ENCODE results near the gene UBE2G1. TPM values are rescaled to one million over a fixed set of nuclear protein-coding genes. Genes with fewer than 3 reads are reported as not detected.

The UBE2G1 gene
- total RNA-seq, 1 donor from 2014 or later = 65.1 TPM

DNA sequence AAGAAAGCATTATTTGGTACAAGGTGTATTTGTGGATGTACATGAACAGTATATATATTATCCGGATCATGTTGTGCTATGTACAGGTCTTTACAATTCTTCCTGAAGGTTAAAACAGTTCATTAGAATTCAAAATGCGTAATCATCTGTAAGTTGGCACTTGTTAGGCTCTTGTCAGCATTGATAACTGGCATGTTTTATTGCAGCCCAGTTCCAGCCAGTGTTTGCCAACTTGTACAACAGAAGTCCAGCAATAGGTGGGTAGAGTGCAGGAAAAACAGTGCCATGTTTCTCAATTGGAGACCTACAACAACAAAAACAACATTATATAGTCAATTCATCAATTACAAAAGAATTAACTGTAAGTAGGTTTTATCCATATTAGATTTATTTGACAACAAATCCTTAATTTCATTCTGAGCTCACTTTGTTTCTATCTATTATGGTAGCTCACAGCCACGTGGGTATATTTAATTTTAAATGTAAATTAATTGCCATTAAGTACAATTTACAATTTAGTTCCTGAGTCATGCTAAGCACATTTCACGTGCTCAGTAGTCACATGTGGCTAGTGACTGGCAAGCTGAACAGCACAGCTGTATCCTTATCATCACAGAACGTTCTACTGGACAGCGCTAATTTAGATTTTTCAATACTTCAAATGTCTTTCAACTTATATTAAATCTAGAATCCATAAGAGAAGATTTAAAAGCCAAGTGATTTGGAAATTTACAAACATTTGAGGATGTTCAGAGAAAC is 94.1 kb downstream of the UBE2G1 start:
- Mint-ChIP-seq H3K9me3 (ENCODE audit: unreplicated experiment) (no peaks in the 10 kb centered on the region), H3K36me3 (ENCODE audit: unreplicated experiment) (peaks cover 21% of the 10 kb centered on the region), H3K4me1 (ENCODE audit: unreplicated experiment) (no peaks in the 10 kb centered on the region), H3K27me3 (ENCODE audit: unreplicated experiment) (no peaks in the 10 kb centered on the region), H3K27ac (ENCODE audit: unreplicated experiment) (no peak overlapping the region), H3K4me3 (ENCODE audit: unreplicated experiment) (no peak overlapping the region)
- TF ChIP-seq, protein P1, sequence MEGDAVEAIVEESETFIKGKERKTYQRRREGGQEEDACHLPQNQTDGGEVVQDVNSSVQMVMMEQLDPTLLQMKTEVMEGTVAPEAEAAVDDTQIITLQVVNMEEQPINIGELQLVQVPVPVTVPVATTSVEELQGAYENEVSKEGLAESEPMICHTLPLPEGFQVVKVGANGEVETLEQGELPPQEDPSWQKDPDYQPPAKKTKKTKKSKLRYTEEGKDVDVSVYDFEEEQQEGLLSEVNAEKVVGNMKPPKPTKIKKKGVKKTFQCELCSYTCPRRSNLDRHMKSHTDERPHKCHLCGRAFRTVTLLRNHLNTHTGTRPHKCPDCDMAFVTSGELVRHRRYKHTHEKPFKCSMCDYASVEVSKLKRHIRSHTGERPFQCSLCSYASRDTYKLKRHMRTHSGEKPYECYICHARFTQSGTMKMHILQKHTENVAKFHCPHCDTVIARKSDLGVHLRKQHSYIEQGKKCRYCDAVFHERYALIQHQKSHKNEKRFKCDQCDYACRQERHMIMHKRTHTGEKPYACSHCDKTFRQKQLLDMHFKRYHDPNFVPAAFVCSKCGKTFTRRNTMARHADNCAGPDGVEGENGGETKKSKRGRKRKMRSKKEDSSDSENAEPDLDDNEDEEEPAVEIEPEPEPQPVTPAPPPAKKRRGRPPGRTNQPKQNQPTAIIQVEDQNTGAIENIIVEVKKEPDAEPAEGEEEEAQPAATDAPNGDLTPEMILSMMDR (IDR thresholded peaks at IDR 0.05) = no peak
- no peak for DNase-seq (ENCODE audit: extremely low spot score, unreplicated experiment)

DNA sequence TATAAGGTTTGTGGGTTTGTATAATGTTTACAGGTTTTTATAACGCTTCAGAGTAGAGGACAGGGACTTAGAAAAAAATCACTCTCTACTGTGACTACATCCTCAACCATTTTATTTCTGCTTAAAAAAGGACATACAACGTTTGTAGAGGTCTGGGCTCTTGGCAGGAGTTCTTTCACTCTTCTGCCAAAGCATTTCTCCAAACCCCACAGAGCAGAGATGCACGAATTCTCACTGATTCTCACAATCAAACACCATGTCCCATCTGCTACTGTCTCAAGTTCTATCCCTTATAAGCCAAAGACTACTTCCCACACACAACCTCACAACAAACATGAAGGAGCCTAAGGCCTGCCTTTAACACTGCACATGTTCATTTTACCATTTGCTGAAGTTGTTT is 95.7 kb downstream of the UBE2G1 start:
- TF ChIP-seq, protein P1 (IDR thresholded peaks at IDR 0.05) = no peak
- peaks cover 14% of the 10 kb centered on the region for H3K36me3 Mint-ChIP-seq (ENCODE audit: unreplicated experiment)
- no peak for DNase-seq (ENCODE audit: extremely low spot score, unreplicated experiment)
- no peak overlapping the region for H3K27ac Mint-ChIP-seq (ENCODE audit: unreplicated experiment)
- no peaks in the 10 kb centered on the region for H3K9me3 Mint-ChIP-seq (ENCODE audit: unreplicated experiment)
- no peak overlapping the region for H3K4me3 Mint-ChIP-seq (ENCODE audit: unreplicated experiment)
- no peaks in the 10 kb centered on the region for H3K4me1 Mint-ChIP-seq (ENCODE audit: unreplicated experiment)
- no peaks in the 10 kb centered on the region for H3K27me3 Mint-ChIP-seq (ENCODE audit: unreplicated experiment)

DNA sequence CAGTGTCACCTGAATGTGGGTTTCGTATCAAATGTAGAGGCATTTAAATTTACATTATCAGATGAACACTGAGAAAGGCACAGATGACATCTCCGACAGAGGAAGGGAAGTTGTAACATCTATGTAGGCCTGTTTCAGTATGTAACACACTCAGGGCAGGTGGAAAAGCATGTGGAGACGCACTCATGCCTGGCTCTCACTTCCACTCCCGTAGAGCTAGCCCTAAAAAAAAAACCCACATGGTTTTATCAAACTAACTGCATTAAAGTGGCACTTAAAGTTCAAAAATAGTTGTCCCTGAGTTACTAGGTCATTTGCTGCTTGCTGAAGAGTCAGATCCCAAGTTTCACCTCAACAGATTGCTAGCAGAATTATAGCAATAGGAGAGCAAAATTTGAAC is 96.6 kb downstream of the UBE2G1 start:
- peaks cover 3% of the 10 kb centered on the region for H3K4me1 Mint-ChIP-seq (ENCODE audit: unreplicated experiment)
- no peak overlapping the region for H3K4me3 Mint-ChIP-seq (ENCODE audit: unreplicated experiment)
- peaks cover 14% of the 10 kb centered on the region for H3K36me3 Mint-ChIP-seq (ENCODE audit: unreplicated experiment)
- DNase-seq (ENCODE audit: extremely low spot score, unreplicated experiment) = no peak
- no peaks in the 10 kb centered on the region for H3K9me3 Mint-ChIP-seq (ENCODE audit: unreplicated experiment)
- H3K27me3 Mint-ChIP-seq (ENCODE audit: unreplicated experiment) = no peaks in the 10 kb centered on the region
- TF ChIP-seq, protein P1 (IDR thresholded peaks at IDR 0.05) = no peak
- H3K27ac Mint-ChIP-seq (ENCODE audit: unreplicated experiment) = no peak overlapping the region

DNA sequence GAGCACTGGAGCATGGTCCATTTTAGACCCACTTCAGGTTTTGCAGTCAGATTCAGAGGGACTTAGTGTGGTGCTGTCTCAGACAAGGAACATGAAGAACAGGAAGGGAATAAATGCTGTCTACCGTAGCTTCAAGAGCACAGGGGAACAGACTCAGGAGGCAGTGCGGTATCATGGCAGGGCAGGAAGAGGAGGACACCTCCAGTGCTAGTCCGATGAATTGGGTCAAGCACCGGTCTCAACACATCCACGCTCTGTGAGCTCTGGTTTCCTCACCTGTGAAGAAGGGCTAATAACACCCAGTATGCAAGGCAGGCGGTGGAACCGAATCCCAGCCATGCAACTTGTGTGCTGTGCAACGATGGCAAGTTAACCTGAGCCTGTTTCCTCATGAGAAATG is 99.1 kb downstream of the UBE2G1 start:
- peaks cover 14% of the 10 kb centered on the region for H3K36me3 Mint-ChIP-seq (ENCODE audit: unreplicated experiment)
- TF ChIP-seq, protein P1 (IDR thresholded peaks at IDR 0.05) = no peak
- H3K4me3 Mint-ChIP-seq (ENCODE audit: unreplicated experiment) = no peak overlapping the region
- H3K27me3 Mint-ChIP-seq (ENCODE audit: unreplicated experiment) = no peaks in the 10 kb centered on the region
- no peak overlapping the region for H3K27ac Mint-ChIP-seq (ENCODE audit: unreplicated experiment)
- no peak for DNase-seq (ENCODE audit: extremely low spot score, unreplicated experiment)
- H3K4me1 Mint-ChIP-seq (ENCODE audit: unreplicated experiment) = peaks cover 21% of the 10 kb centered on the region
- H3K9me3 Mint-ChIP-seq (ENCODE audit: unreplicated experiment) = no peaks in the 10 kb centered on the region

DNA sequence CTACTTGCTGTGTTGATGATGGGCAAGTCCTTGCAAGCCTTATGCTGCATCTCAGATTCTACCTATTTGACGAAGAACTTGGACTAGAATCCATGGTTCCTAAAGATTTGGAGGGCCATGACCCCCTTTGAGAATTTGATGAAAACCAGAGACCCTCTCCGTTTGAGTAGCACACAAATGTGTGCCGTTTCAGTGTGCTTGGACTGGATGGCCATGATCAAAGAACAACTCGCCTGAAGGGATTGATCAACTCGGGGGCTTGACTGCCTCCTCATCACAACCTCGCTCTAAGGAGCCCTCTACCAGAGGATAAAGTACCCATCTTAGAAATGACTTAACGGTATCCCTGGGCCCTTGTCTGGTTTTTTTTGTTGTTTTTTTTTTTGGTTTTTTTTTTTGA is 99.9 kb downstream of the UBE2G1 start:
- TF ChIP-seq, protein P1 (IDR thresholded peaks at IDR 0.05) = no peak
- H3K4me1 Mint-ChIP-seq (ENCODE audit: unreplicated experiment) = peaks cover 28% of the 10 kb centered on the region
- no peak overlapping the region for H3K4me3 Mint-ChIP-seq (ENCODE audit: unreplicated experiment)

More for the DNA sequence above, 99.9 kb downstream of the UBE2G1 start:
- H3K27me3 Mint-ChIP-seq (ENCODE audit: unreplicated experiment) = no peaks in the 10 kb centered on the region
- H3K36me3 Mint-ChIP-seq (ENCODE audit: unreplicated experiment) = peaks cover 9% of the 10 kb centered on the region
- no peak for DNase-seq (ENCODE audit: extremely low spot score, unreplicated experiment)
- no peaks in the 10 kb centered on the region for H3K9me3 Mint-ChIP-seq (ENCODE audit: unreplicated experiment)
- H3K27ac Mint-ChIP-seq (ENCODE audit: unreplicated experiment) = no peak overlapping the region

All from osteocyte (in vitro differentiated cells).